Spleen (tissue), 7 donors: ENCODE measurements around the gene DCUN1D3.

Experiments used
- CTCF ChIP-seq, 11 experiments: fragments of 200-600 bp in 7 of 11; fragments of 450-650 bp in 4 of 11; sonication (generic) in 4 of 11; IDR thresholded peaks in 8 of 11; conservative IDR thresholded peaks in 3 of 11; 1 replicate in 7 of 11; 2 replicates in 4 of 11; pipeline versions ENCODE4 v1.4.0 to v1.8.0; 2016 to 2021; ENCODE audit warnings: antibody characterized with exemption in 11 of 11, inconsistent platforms in 4 of 11, mild to moderate bottlenecking in 1 of 11
- POLR2A ChIP-seq, 3 donors: fragments of 450-650 bp; IDR thresholded peaks; one replicate each; pipeline ENCODE4 v1.5.1; 2017; ENCODE audit warnings: antibody characterized with exemption in 3 of 3, mild to moderate bottlenecking in 1 of 3
- donor health status: DM: no; HTN: no; CAD: no; lungs with moderate emphysema.
- donor health status: DM: no; HTN: no; CAD: no.
- donor health status: DM: no; HTN: no; CAD: no.

- TF ChIP-seq CTCF (IDR thresholded peaks at IDR 0.05 in 8 of 11, conservative IDR thresholded peaks at IDR 0.05 in 3 of 11) (no peak), POLR2A (IDR thresholded peaks at IDR 0.05) (no peak)
These were observed 30.2 kb upstream of the DCUN1D3 start for GRCh38 chr16:20930365-20930690.
